ENCODE results near the gene PHAF1. TPM values are rescaled to one million over a fixed set of nuclear protein-coding genes. Genes with fewer than 3 reads are reported as not detected.

PHAF1 gene
- total and polyA plus RNA-seq, 2 of the 13 experiments (the other 11 are each of a cell fraction or from before 2014, with no cell fraction given) = 48.3 to 174 TPM

GRCh38 chr16:67104845-67105244 lies 4.9 kb upstream of the PHAF1 start:
- Histone ChIP-seq H3K9ac (ENCODE audit: insufficient read depth, low read depth, low read length) (no peak overlapping the region), H2AFZ (ENCODE audit: low read length) (no peak overlapping the region), H3K4me3 (replicated peaks in 1 of 3; ENCODE audit: insufficient read depth in 1 of 3, low read depth in 2 of 3, low read length in 3 of 3) (no peak overlapping the region), H3K4me2 (ENCODE audit: low read depth, low read length) (no peak overlapping the region), H4K20me1 (ENCODE audit: insufficient read depth, low read length) (no peaks in the 10 kb centered on the region), H3K9me3 (ENCODE audit: low read length) (no peaks in the 10 kb centered on the region), H3K4me1 (ENCODE audit: insufficient read depth, low read length) (peaks cover 13% of the 10 kb centered on the region), H3K27me3 (ENCODE audit: control insufficient read depth in 1 of 2, insufficient read depth in 2 of 2, low read length in 2 of 2) (no peaks in the 10 kb centered on the region), H3K79me2 (ENCODE audit: insufficient read depth, low read length) (peaks cover under 1% of the 10 kb centered on the region), H3K27ac (ENCODE audit: extremely low read length, insufficient read depth, low read length) (no peak overlapping the region), H3K36me3 (replicated peaks in 1 of 2; ENCODE audit: control insufficient read depth in 1 of 2, insufficient read depth in 2 of 2, low read length in 2 of 2) (peaks cover 0 to 5% of the 10 kb centered on the region in 2 experiments; a peak in 3 of 5 replicates)
- in situ Hi-C loops (cut with HindIII; ENCODE audit: extremely low pct_ligation_motif_present, low pct_unique_long_range_greater_than_20kb) (no loop called here), intact Hi-C loops (cut with micrococcal nuclease; ENCODE audit: unreplicated experiment) (no loop called here)
- TF ChIP-seq POLR2G (IDR thresholded peaks at IDR 0.05; ENCODE audit: low read depth, low read length) (0 out of 2 replicates have a peak, but pooled peaks have one; percentile 14), ZNF180 (CRISPR knock-in tag; IDR thresholded peaks at IDR 0.05; ENCODE audit: borderline replicate concordance, low read depth) (no peak)
- ATAC-seq (no peak), FAIRE-seq (no peak), DNase-seq (ENCODE audit: low spot score) (no peak)
- ChIA-PET CTCF (ENCODE audit: low intra/inter-chr PET ratio, low total read pairs) (interaction anchor here (1.2 to 2.4 kb wide), 3 partner anchors 51 to 144 kb away, joined by 3 to 20 read pairs (median 3); partner anchors contain the start of gene CES3), POLR2A (interaction anchor here (1.1 to 2.4 kb wide), 4 partner anchors 31 to 87 kb away, joined by 3 to 8 read pairs (median 8); partner anchors contain the start of gene B3GNT9)
- BruUV-seq (replicated peaks) = no TSS peak
- WGBS (ENCODE audit: low lambda C conversion rate) = 94% methylated on average over 6 of the region's 6 CpGs

- no peaks in the 10 kb centered on the region; a peak in 1 of 5 replicates for H3K27me3 ChIP-seq (ENCODE audit: control insufficient read depth in 1 of 2, insufficient read depth in 2 of 2, low read length in 2 of 2)
- TF ChIP-seq KDM1A (CRISPR knock-in tag; IDR thresholded peaks at IDR 0.05) = no peak
- no peak for TF ChIP-seq MTA3 (CRISPR knock-in tag; IDR thresholded peaks at IDR 0.05)
- in situ Hi-C loops (cut with HindIII; ENCODE audit: extremely low pct_ligation_motif_present, low pct_unique_long_range_greater_than_20kb) (no loop called here), intact Hi-C loops (cut with micrococcal nuclease; ENCODE audit: unreplicated experiment) (no loop called here)
- FAIRE-seq (no peak), DNase-seq (ENCODE audit: low spot score) (no peak), ATAC-seq (no peak)
- no peak overlapping the region for H3K27ac ChIP-seq (ENCODE audit: extremely low read length, insufficient read depth, low read length)
- H3K9me3 ChIP-seq (ENCODE audit: low read length) = no peaks in the 10 kb centered on the region
- peaks cover 4% of the 10 kb centered on the region for H3K79me2 ChIP-seq (ENCODE audit: insufficient read depth, low read length)
- ChIA-PET CTCF (ENCODE audit: low intra/inter-chr PET ratio, low total read pairs) (interaction anchor here (2.4 kb wide), 1 partner anchor 50 kb away, joined by 20 read pairs; no protein-coding TSS in a partner anchor), POLR2A (no interaction called here)
- no peak overlapping the region for H3K4me3 ChIP-seq (replicated peaks in 1 of 3; ENCODE audit: insufficient read depth in 1 of 3, low read depth in 2 of 3, low read length in 3 of 3)
- no peak overlapping the region for H3K4me2 ChIP-seq (ENCODE audit: low read depth, low read length)
- H4K20me1 ChIP-seq (ENCODE audit: insufficient read depth, low read length) = no peaks in the 10 kb centered on the region; the same call in 1 of the 2 replicates
- 89% methylated on average over 2 of the region's 2 CpGs for WGBS (ENCODE audit: low lambda C conversion rate)
- H3K36me3 ChIP-seq (replicated peaks in 1 of 2; ENCODE audit: control insufficient read depth in 1 of 2, insufficient read depth in 2 of 2, low read length in 2 of 2) = peaks cover 0 to 5% of the 10 kb centered on the region in 2 experiments; a peak in 3 of 5 replicates
- H2AFZ ChIP-seq (ENCODE audit: low read length) = no peak overlapping the region
- BruUV-seq (replicated peaks) = no TSS peak
- peaks cover 13% of the 10 kb centered on the region for H3K4me1 ChIP-seq (ENCODE audit: insufficient read depth, low read length)
- no peak overlapping the region for H3K9ac ChIP-seq (ENCODE audit: insufficient read depth, low read depth, low read length)
These were observed 4.5 kb upstream of the PHAF1 start for GRCh38 chr16:67105246-67105645.

All from HepG2 (cell line).